HL-60/S4 (cell line): ENCODE measurements around the gene TIAM2.
"Not testable (repeated sequence)": the region's sequence is repeated elsewhere in the genome, so short reads cannot be mapped to it uniquely, and the experiment has no call there.

Experiments
- in situ Hi-C: fragments of 300-500 bp; cut with MboI; formaldehyde crosslinking; loops from 2 replicates; pipeline ENCODE4 v1.14.3; 2022; ENCODE audit warnings: low sequenced_read_pairs

Gene TIAM2

GRCh38 chr6:155219858-155220301 lies 224.8 kb downstream of the TIAM2 start:
- in situ Hi-C loops: no loop called here

- in situ Hi-C loops: no loop called here
These were observed 226.0 kb downstream of the TIAM2 start for GRCh38 chr6:155221086-155221485.

- in situ Hi-C loops: no loop called here
These were observed 227.4 kb downstream of the TIAM2 start for GRCh38 chr6:155222506-155222905.

GRCh38 chr6:155223646-155224451 lies 228.7 kb downstream of the TIAM2 start:
- in situ Hi-C loops: no loop called here

GRCh38 chr6:155224618-155225017 lies 229.5 kb downstream of the TIAM2 start:
- in situ Hi-C loops: no loop called here

GRCh38 chr6:155227046-155227445 lies 231.9 kb downstream of the TIAM2 start:
- in situ Hi-C loops: no loop called here

GRCh38 chr6:155228546-155229166 lies 233.5 kb downstream of the TIAM2 start:
- in situ Hi-C loops: no loop called here

- in situ Hi-C loops: not testable (repeated sequence)
These were observed 235.9 kb downstream of the TIAM2 start for GRCh38 chr6:155230975-155231374.

- in situ Hi-C loops: no loop called here
These were observed 237.7 kb downstream of the TIAM2 start for GRCh38 chr6:155232848-155233247.

- in situ Hi-C loops: no loop called here
These were observed 239.1 kb downstream of the TIAM2 start for GRCh38 chr6:155234167-155234566.

- in situ Hi-C loops: no loop called here
These were observed 239.6 kb downstream of the TIAM2 start for GRCh38 chr6:155234687-155235086.

GRCh38 chr6:155235087-155235486 lies 240.0 kb downstream of the TIAM2 start:
- in situ Hi-C loops: no loop called here

- in situ Hi-C loops: no loop called here
These were observed 242.5 kb downstream of the TIAM2 start for GRCh38 chr6:155237613-155238012.

- in situ Hi-C loops: no loop called here
These were observed 245.9 kb downstream of the TIAM2 start for GRCh38 chr6:155240905-155241600.

GRCh38 chr6:155241966-155242365 lies 246.9 kb downstream of the TIAM2 start:
- in situ Hi-C loops: no loop called here

GRCh38 chr6:155244434-155244833 lies 249.3 kb downstream of the TIAM2 start:
- in situ Hi-C loops: no loop called here

GRCh38 chr6:155245193-155245592 lies 250.1 kb downstream of the TIAM2 start:
- in situ Hi-C loops: no loop called here

GRCh38 chr6:155245831-155246230 lies 250.7 kb downstream of the TIAM2 start:
- in situ Hi-C loops: no loop called here

GRCh38 chr6:155246825-155247224 lies 251.7 kb downstream of the TIAM2 start:
- in situ Hi-C loops: no loop called here

- in situ Hi-C loops: no loop called here
These were observed 252.5 kb downstream of the TIAM2 start for GRCh38 chr6:155247618-155248007.
